Spleen (tissue), 11 donors: Measurements from ENCODE around the gene MCEMP1. TPM values are rescaled to one million over a fixed set of nuclear protein-coding genes. Genes with fewer than 3 reads are reported as not detected.
A peak's percentile ranks its signal among the peaks of the same experiment; 100 is the strongest.

Source experiments
- DNase-seq: peaks from one replicate; pipeline ENCODE4 v3.0.0-alpha.2; 2020
- H3K27ac ChIP-seq, 8 donors: fragments of 200-600 bp; sonication (generic) in 7 of 8; 1 replicate in 4 of 8; 2 replicates in 4 of 8; pipeline versions ENCODE4 v1.5.0 to v1.8.0; 2016 to 2021; ENCODE audit warnings: inconsistent platforms in 4 of 8, mild to moderate bottlenecking in 4 of 8, moderate library complexity in 1 of 8
- H3K27me3 ChIP-seq, 7 donors: fragments of 200-600 bp; sonication (generic) in 6 of 7; replicated peaks in 1 of 7; 1 replicate in 4 of 7; 2 replicates in 3 of 7; pipeline versions ENCODE4 v1.5.0 to v1.8.0; 2016 to 2021; ENCODE audit warnings: inconsistent platforms in 3 of 7, mild to moderate bottlenecking in 1 of 7
- H3K36me3 ChIP-seq, 6 donors: fragments of 200-600 bp; sonication (generic) in 5 of 6; 1 replicate in 4 of 6; 2 replicates in 2 of 6; pipeline versions ENCODE4 v1.5.0 to v1.8.0; 2016 to 2021; ENCODE audit warnings: inconsistent platforms in 2 of 6
- H3K4me1 ChIP-seq, 6 donors: fragments of 200-600 bp; sonication (generic) in 5 of 6; 1 replicate in 3 of 6; 2 replicates in 3 of 6; pipeline versions ENCODE4 v1.5.0 to v1.8.0; 2016 to 2021; ENCODE audit warnings: inconsistent platforms in 3 of 6
- H3K4me3 ChIP-seq, 8 donors: fragments of 200-600 bp; sonication (generic) in 7 of 8; 1 replicate in 4 of 8; 2 replicates in 4 of 8; pipeline versions ENCODE4 v1.5.0 to v1.8.0; 2016 to 2021; ENCODE audit warnings: inconsistent platforms in 4 of 8, mild to moderate bottlenecking in 4 of 8, moderate library complexity in 2 of 8
- H3K9me3 ChIP-seq, 8 donors: fragments of 200-600 bp; sonication (generic) in 7 of 8; 1 replicate in 4 of 8; 2 replicates in 4 of 8; pipeline versions ENCODE4 v1.5.0 to v1.8.0; 2016 to 2021; ENCODE audit warnings: inconsistent platforms in 4 of 8
- CTCF ChIP-seq, 11 experiments: fragments of 200-600 bp in 7 of 11; fragments of 450-650 bp in 4 of 11; sonication (generic) in 4 of 11; IDR thresholded peaks in 8 of 11; conservative IDR thresholded peaks in 3 of 11; 1 replicate in 7 of 11; 2 replicates in 4 of 11; pipeline versions ENCODE4 v1.4.0 to v1.8.0; 2016 to 2021; ENCODE audit warnings: antibody characterized with exemption in 11 of 11, inconsistent platforms in 4 of 11, mild to moderate bottlenecking in 1 of 11
- POLR2A ChIP-seq, 3 donors: fragments of 450-650 bp; IDR thresholded peaks; one replicate each; pipeline ENCODE4 v1.5.1; 2017; ENCODE audit warnings: antibody characterized with exemption in 3 of 3, mild to moderate bottlenecking in 1 of 3
- POLR2AphosphoS5 ChIP-seq, 3 donors: sonication (generic); formaldehyde crosslinking; IDR thresholded peaks; one replicate each; pipeline ENCODE4 v1.5.1; 2017; ENCODE audit warnings: antibody characterized with exemption in 3 of 3
- WGBS, 5 donors: extraction: QIAGEN DNeasy Blood & Tissue Kit in 3 of 5; methylation state at CpG; one replicate each; pipeline versions ENCODE4 v1.1.5 to v1.1.7; 2013 to 2018; 5-methylcytosine and 5-hydroxymethylcytosine counted together
- intact Hi-C: fragments of 100-400 bp; cut with DNase I; formaldehyde crosslinking; loops from one replicate; pipeline ENCODE4 v1.15.0; 2023; ENCODE audit warnings: low total_unique reads
- polyA plus RNA-seq, 3 donors: library from polyadenylated mRNA; stranded (reverse); fragments of 200-250 nt; gene quantifications; one replicate each; pipeline ENCODE4 v1.2.1, GENCODE V29; 2013
- total RNA-seq, 7 donors: library from RNA; depleted of rRNA in 3 of 7; stranded (reverse); fragments of >200 nt in 3 of 7; fragmentation: NEBNext Ultra II Directional in 4 of 7; extraction: Animal tissue kit (Norgen Biotek cat#: 25700) in 4 of 7; gene quantifications; one replicate each; pipeline versions ENCODE4 v1.1.0 to v1.2.1, GENCODE V29; 2016 to 2021
- donor health status: healthy with polysubstance abuse.
- donor health status: DM: no; HTN: no; CAD: no; lungs with moderate emphysema.
- donor health status: DM: no; HTN: no; CAD: no.
- donor health status: Bipolar disorder and iron deficiency.
- donor health status: healthy.
- donor health status: DM: no; HTN: no; CAD: no.
- donor health status: DM: yes; HTN: yes; CAD: no.

MCEMP1 gene
- total and polyA plus RNA-seq, 10 donors: 3.9 to 95.6 (median 24.1) TPM

- H3K4me1 ChIP-seq: peaks cover 0 to 43% (median 11%) of the 10 kb centered on the region in 6 donors
- peak overlapping the region in 1 of 8 donors; percentile 84 for H3K27ac ChIP-seq
- no peak overlapping the region for H3K4me3 ChIP-seq
- intact Hi-C loops: no loop called here
- 91 to 97% (median 95%) methylated on average over 7 to 26 of the region's 26 CpGs for WGBS, 5 donors
- no peaks in the 10 kb centered on the region for H3K9me3 ChIP-seq
- peak in 1 of 3 donors; percentile 60 for TF ChIP-seq POLR2AphosphoS5 (IDR thresholded peaks at IDR 0.05)
- no peak for TF ChIP-seq POLR2A (IDR thresholded peaks at IDR 0.05)
- H3K36me3 ChIP-seq: peaks cover 0 to 53% (median 33%) of the 10 kb centered on the region in 6 donors
- peaks cover 0 to 14% (median 0%) of the 10 kb centered on the region in 7 donors for H3K27me3 ChIP-seq
- no peak for DNase-seq
Measured at GRCh38 chr19:7647156-7647555, 29.7 kb upstream of the MCEMP1 start.

- Histone ChIP-seq H3K36me3 (peaks cover 0 to 41% (median 27%) of the 10 kb centered on the region in 6 donors), H3K4me3 (no peak overlapping the region), H3K27me3 (peaks cover 0 to 14% (median 0%) of the 10 kb centered on the region in 7 donors), H3K9me3 (no peaks in the 10 kb centered on the region), H3K4me1 (peaks cover 3 to 56% (median 17%) of the 10 kb centered on the region in 6 donors), H3K27ac (no peak overlapping the region)
- WGBS, 5 donors: 83 to 88% (median 85%) methylated on average over 15 of the region's 15 CpGs
- no peak for DNase-seq
- intact Hi-C loops: no loop called here
- TF ChIP-seq CTCF (IDR thresholded peaks at IDR 0.05 in 8 of 11, conservative IDR thresholded peaks at IDR 0.05 in 3 of 11) (no peak), POLR2AphosphoS5 (IDR thresholded peaks at IDR 0.05) (no peak), POLR2A (IDR thresholded peaks at IDR 0.05) (no peak)
Measured at GRCh38 chr19:7648265-7649014, 28.4 kb upstream of the MCEMP1 start.

GRCh38 chr19:7650148-7650547 is 26.7 kb upstream of the MCEMP1 start:
- WGBS, 5 donors: 40 to 54% (median 43%) methylated on average over 2 of the region's 2 CpGs
- peaks cover 3 to 61% (median 14%) of the 10 kb centered on the region in 6 donors for H3K4me1 ChIP-seq
- TF ChIP-seq POLR2AphosphoS5 (IDR thresholded peaks at IDR 0.05) (no peak), CTCF (IDR thresholded peaks at IDR 0.05 in 8 of 11, conservative IDR thresholded peaks at IDR 0.05 in 3 of 11) (no peak), POLR2A (IDR thresholded peaks at IDR 0.05) (no peak)

GRCh38 chr19:7652061-7652641 is 24.7 kb upstream of the MCEMP1 start:
- Histone ChIP-seq H3K4me3 (peak overlapping the region in 5 of 8 donors; percentile 6 to 61 (median 25)), H3K27ac (peak overlapping the region in 7 of 8 donors; percentile 54 to 93 (median 84)), H3K36me3 (peaks cover 0 to 11% (median 3%) of the 10 kb centered on the region in 6 donors), H3K4me1 (peaks cover 3 to 60% (median 14%) of the 10 kb centered on the region in 6 donors), H3K9me3 (no peaks in the 10 kb centered on the region), H3K27me3 (peaks cover 0 to 14% (median 0%) of the 10 kb centered on the region in 7 donors)
- intact Hi-C loops: no loop called here
- peak; percentile 96 for DNase-seq
- 3 to 6% (median 4%) methylated on average over 28 of the region's 28 CpGs for WGBS, 5 donors
- TF ChIP-seq POLR2AphosphoS5 (IDR thresholded peaks at IDR 0.05) (peak; percentile 59 to 77 (median 75)), POLR2A (IDR thresholded peaks at IDR 0.05) (no peak), CTCF (IDR thresholded peaks at IDR 0.05 in 8 of 11, conservative IDR thresholded peaks at IDR 0.05 in 3 of 11) (peak; percentile 96 to 100 (median 99))

More at GRCh38 chr19:7650148-7650547, 26.7 kb upstream of the MCEMP1 start:
- Histone ChIP-seq H3K27me3 (peaks cover 0 to 14% (median 0%) of the 10 kb centered on the region in 7 donors), H3K4me3 (no peak overlapping the region), H3K27ac (no peak overlapping the region), H3K36me3 (peaks cover 0 to 30% (median 19%) of the 10 kb centered on the region in 6 donors), H3K9me3 (no peaks in the 10 kb centered on the region)
- intact Hi-C loops: no loop called here
- no peak for DNase-seq
